ENCODE measurements around the gene FKBP1B. TPM values are rescaled to one million over a fixed set of nuclear protein-coding genes. Genes with fewer than 3 reads are reported as not detected.

Gene FKBP1B
- polyA plus RNA-seq, 1 donor = 8.2 TPM

Other genes with a start within 250 kb of the FKBP1B start
- gene ATAD2B, start 122.6 kb upstream of the FKBP1B start, polyA plus RNA-seq = 13.5 TPM
- 11.7 TPM for gene UBXN2A, start 109.3 kb upstream of the FKBP1B start, polyA plus RNA-seq
- gene MFSD2B, start 39.7 kb upstream of the FKBP1B start, polyA plus RNA-seq = 0.58 TPM
- gene WDCP, start 2.4 kb upstream of the FKBP1B start, polyA plus RNA-seq = 6.7 TPM
- 117 TPM for gene SF3B6, start 26.6 kb downstream of the FKBP1B start, polyA plus RNA-seq
- gene TP53I3, start 35.1 kb downstream of the FKBP1B start, polyA plus RNA-seq = 36.0 TPM
- 1.3 TPM for gene PFN4, start 73.6 kb downstream of the FKBP1B start, polyA plus RNA-seq
- 14.1 TPM for gene FAM228B, start 73.7 kb downstream of the FKBP1B start, polyA plus RNA-seq
- 0.12 TPM for gene FAM228A, start 125.3 kb downstream of the FKBP1B start, polyA plus RNA-seq